ENCODE measurements around the gene CHCHD5.
A peak's percentile ranks its signal among the peaks of the same experiment; 100 is the strongest.

DNA sequence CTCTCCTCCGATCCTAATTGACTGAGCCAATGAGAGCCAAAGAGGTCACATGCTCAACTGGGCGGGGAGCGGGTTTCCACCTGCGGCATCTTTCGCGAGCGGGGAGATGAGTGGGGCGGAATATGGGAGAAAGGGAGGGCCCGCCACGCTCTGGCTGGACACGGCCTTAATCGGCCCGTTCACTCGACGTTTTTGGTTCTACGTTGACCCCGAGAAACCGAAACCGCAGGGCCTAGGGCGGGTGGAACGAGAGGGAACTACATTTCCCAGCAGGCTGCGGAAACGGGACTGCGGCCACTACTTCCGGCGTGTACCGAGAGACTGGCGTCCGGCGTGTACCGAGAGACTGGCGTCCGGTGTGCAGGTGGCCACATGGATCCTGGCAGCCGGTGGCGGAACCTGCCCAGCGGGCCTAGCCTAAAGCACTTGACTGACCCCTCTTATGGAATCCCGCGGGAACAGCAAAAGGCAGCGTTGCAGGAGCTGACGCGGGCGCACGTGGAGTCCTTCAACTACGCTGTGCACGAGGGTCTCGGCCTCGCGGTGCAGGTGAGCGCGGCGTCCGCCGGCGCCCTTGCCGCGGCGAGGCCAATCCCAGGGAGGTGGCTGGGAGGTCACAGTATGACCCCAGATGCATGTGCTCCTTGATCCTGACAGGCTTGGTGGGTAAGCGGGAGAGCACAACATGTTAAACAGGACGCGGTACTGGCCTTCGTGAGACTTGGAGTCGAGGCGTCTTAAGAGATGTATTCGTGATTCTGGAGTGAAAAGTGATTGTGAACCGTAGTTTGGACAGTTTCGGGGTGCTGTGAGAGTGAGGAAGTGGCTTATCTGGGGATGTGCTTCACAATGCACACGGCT is 42.1 kb upstream of the CHCHD5 start, which contains the start of gene POLR1B:
- peak; percentile 38 to 60 for TF ChIP-seq POLR2A (IDR thresholded peaks at IDR 0.05; ENCODE audit: control extremely low read depth in 1 of 2, low read depth in 2 of 2, low read length in 2 of 2)
- TF ChIP-seq MAFK (IDR thresholded peaks at IDR 0.05; ENCODE audit: low read depth, low read length): no peak
- TF ChIP-seq, protein P1, sequence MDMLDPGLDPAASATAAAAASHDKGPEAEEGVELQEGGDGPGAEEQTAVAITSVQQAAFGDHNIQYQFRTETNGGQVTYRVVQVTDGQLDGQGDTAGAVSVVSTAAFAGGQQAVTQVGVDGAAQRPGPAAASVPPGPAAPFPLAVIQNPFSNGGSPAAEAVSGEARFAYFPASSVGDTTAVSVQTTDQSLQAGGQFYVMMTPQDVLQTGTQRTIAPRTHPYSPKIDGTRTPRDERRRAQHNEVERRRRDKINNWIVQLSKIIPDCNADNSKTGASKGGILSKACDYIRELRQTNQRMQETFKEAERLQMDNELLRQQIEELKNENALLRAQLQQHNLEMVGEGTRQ (IDR thresholded peaks at IDR 0.05; ENCODE audit: low read length): peak; percentile 72

Data from H1 (cell line).